H1 (cell line): ENCODE results near the gene CYRIA. TPM values are rescaled to one million over a fixed set of nuclear protein-coding genes. Genes with fewer than 3 reads are reported as not detected.

Experiments
- CTCF ChIA-PET: fragments of 300-600 bp; sonication (Branson Sonifier 250); formaldehyde crosslinking; loops from one replicate; lab custom pipeline; 2021; ENCODE audit not compliant: partially characterized antibody; lab: Charles Lee
- POLR2A ChIA-PET: fragments of 300-600 bp; sonication (Branson Sonifier 250); formaldehyde crosslinking; loops from one replicate; lab custom pipeline; 2021; ENCODE audit warnings: inconsistent platforms; ENCODE audit not compliant: partially characterized antibody; lab: Charles Lee
- DNase-seq, 2 experiments: peaks; one replicate each; pipeline versions ENCODE4 v3.0.0 to v3.0.0-alpha.2; 2010 to 2022; ENCODE audit warnings: low spot score in 2 of 2, low read depth in 1 of 2, mixed read lengths in 1 of 2
- FAIRE-seq: peaks from 2 replicates; lab custom pipeline; 2011; peaks lifted over from hg19 to GRCh38; lab: Jason Lieb, UNC
- H2AFZ ChIP-seq: 2 replicates; pipeline ENCODE4 v1.8.1; 2012; ENCODE audit warnings: low read length, inconsistent platforms
- H2AK5ac ChIP-seq: 2 replicates; pipeline ENCODE4 v1.6.1; 2013; ENCODE audit warnings: low read depth, low read length
- H2BK120ac ChIP-seq: replicated peaks from 2 replicates; pipeline ENCODE3; 2013; ENCODE audit warnings: low read depth, low read length, inconsistent platforms
- H2BK12ac ChIP-seq: 2 replicates; pipeline ENCODE4 v1.6.1; 2013; ENCODE audit warnings: low read depth, low read length
- H2BK15ac ChIP-seq: 2 replicates; pipeline ENCODE4 v1.6.1; 2013; ENCODE audit warnings: low read length
- H2BK20ac ChIP-seq: 2 replicates; pipeline ENCODE4 v1.6.1; 2013; ENCODE audit warnings: low read length
- H2BK5ac ChIP-seq: 2 replicates; pipeline ENCODE4 v1.6.1; 2013; ENCODE audit warnings: low read depth, low read length
- H3K14ac ChIP-seq: 2 replicates; pipeline ENCODE4 v1.6.1; 2013; ENCODE audit warnings: inconsistent platforms; ENCODE audit not compliant: insufficient read length
- H3K18ac ChIP-seq: 2 replicates; pipeline ENCODE4 v1.6.1; 2013; ENCODE audit warnings: low read length; ENCODE audit errors: extremely low read depth
- H3K23ac ChIP-seq: 2 replicates; pipeline ENCODE4 v1.6.1; 2013; ENCODE audit warnings: inconsistent platforms; ENCODE audit not compliant: insufficient read length
- H3K23me2 ChIP-seq: 2 replicates; pipeline ENCODE4 v1.6.1; 2013; ENCODE audit warnings: low read depth, low read length
- H3K27ac ChIP-seq: 2 replicates; pipeline ENCODE4 v1.6.1; 2011; ENCODE audit warnings: low read depth, low read length, inconsistent platforms
- H3K27me3 ChIP-seq, 4 experiments: replicated peaks in 1 of 4; 1 replicate in 1 of 4; 2 replicates in 3 of 4; pipeline versions ENCODE4 v1.6.1 to v1.8.1; 2011 to 2013; ENCODE audit warnings: low read length in 3 of 4, mild to moderate bottlenecking in 3 of 4, inconsistent platforms in 2 of 4, mixed read lengths in 2 of 4, moderate library complexity in 1 of 4; ENCODE audit not compliant: control insufficient read depth in 3 of 4, insufficient read depth in 3 of 4; ENCODE audit errors: extremely low read depth in 1 of 4
- H3K36me3 ChIP-seq, 4 experiments: 2 replicates each; pipeline versions ENCODE4 v1.6.1 to v1.8.1; 2011 to 2013; ENCODE audit warnings: mild to moderate bottlenecking in 4 of 4, low read length in 3 of 4, moderate library complexity in 2 of 4, control low read depth in 1 of 4, inconsistent platforms in 1 of 4; ENCODE audit not compliant: insufficient read depth in 4 of 4, control insufficient read depth in 2 of 4
- H3K4ac ChIP-seq: replicated peaks from 2 replicates; pipeline ENCODE3; 2013; ENCODE audit warnings: low read length, low read depth, mixed read lengths, inconsistent platforms; ENCODE audit not compliant: insufficient read length
- H3K4me1 ChIP-seq, 4 experiments: replicated peaks in 1 of 4; 1 replicate in 1 of 4; 2 replicates in 3 of 4; pipeline versions ENCODE4 v1.6.1 to v1.8.1; 2011 to 2013; ENCODE audit warnings: low read length in 3 of 4, inconsistent platforms in 2 of 4, mixed read lengths in 1 of 4; ENCODE audit not compliant: insufficient read depth in 4 of 4, control insufficient read depth in 3 of 4
- H3K4me2 ChIP-seq, 2 experiments: 2 replicates each; pipeline versions ENCODE4 v1.6.1 to v1.8.1; 2011 to 2013; ENCODE audit warnings: low read depth in 2 of 2, low read length in 2 of 2, control low read depth in 1 of 2, inconsistent platforms in 1 of 2, mild to moderate bottlenecking in 1 of 2; ENCODE audit not compliant: insufficient read depth in 1 of 2
- H3K4me3 ChIP-seq, 4 experiments: fragments of 200-600, 300-600 bp in 1 of 4; sonication (generic), shearing (Covaris generic), sonication (Bioruptor Twin) in 1 of 4; 2 replicates each; pipeline versions ENCODE4 v1.5.1 to v1.8.1; 2011 to 2016; ENCODE audit warnings: low read length in 4 of 4, low read depth in 3 of 4, control low read depth in 2 of 4, inconsistent platforms in 2 of 4, mild to moderate bottlenecking in 2 of 4, mixed read lengths in 1 of 4, moderate library complexity in 1 of 4; ENCODE audit not compliant: insufficient read depth in 2 of 4; ENCODE audit errors: extremely low read depth in 1 of 4
- H3K56ac ChIP-seq: replicated peaks from 2 replicates; pipeline ENCODE3; 2013; ENCODE audit warnings: low read depth, mild to moderate bottlenecking, mixed read lengths, low read length, inconsistent platforms; ENCODE audit not compliant: insufficient read length
- H3K79me1 ChIP-seq: 2 replicates; pipeline ENCODE4 v1.6.1; 2013; ENCODE audit warnings: low read depth, low read length, control low read depth
- H3K79me2 ChIP-seq, 2 experiments: 2 replicates each; pipeline versions ENCODE4 v1.6.1 to v1.8.1; 2012 to 2013; ENCODE audit warnings: low read length in 2 of 2, mild to moderate bottlenecking in 2 of 2, inconsistent platforms in 1 of 2; ENCODE audit not compliant: insufficient read depth in 2 of 2, control insufficient read depth in 1 of 2
- H3K9ac ChIP-seq, 4 experiments: replicated peaks in 1 of 4; 1 replicate in 1 of 4; 2 replicates in 3 of 4; pipeline versions ENCODE4 v1.6.1 to v1.8.1; 2011 to 2013; ENCODE audit warnings: low read depth in 3 of 4, low read length in 3 of 4, control low read depth in 2 of 4, mild to moderate bottlenecking in 2 of 4, moderate library complexity in 2 of 4, inconsistent platforms in 1 of 4; ENCODE audit errors: extremely low read depth in 1 of 4
- H3K9me3 ChIP-seq, 2 experiments: 2 replicates each; pipeline versions ENCODE4 v1.6.1 to v1.8.1; 2012 to 2013; ENCODE audit warnings: mild to moderate bottlenecking in 2 of 2, moderate library complexity in 2 of 2, control low read depth in 1 of 2, inconsistent platforms in 1 of 2, low read depth in 1 of 2, low read length in 1 of 2, mixed read lengths in 1 of 2; ENCODE audit not compliant: insufficient read depth in 2 of 2
- H4K20me1 ChIP-seq, 2 experiments: replicated peaks in 1 of 2; 2 replicates each; pipeline versions ENCODE3 to v1.8.1; 2011 to 2013; ENCODE audit warnings: inconsistent platforms in 2 of 2, low read length in 2 of 2, mild to moderate bottlenecking in 1 of 2; ENCODE audit not compliant: insufficient read depth in 2 of 2, control insufficient read depth in 1 of 2
- H4K5ac ChIP-seq: 2 replicates; pipeline ENCODE4 v1.6.1; 2013; ENCODE audit warnings: low read length, low read depth, mixed read lengths, inconsistent platforms; ENCODE audit not compliant: insufficient read length
- H4K8ac ChIP-seq: 2 replicates; pipeline ENCODE4 v1.8.0; 2013; ENCODE audit warnings: mild to moderate bottlenecking, moderate library complexity, low read length, inconsistent platforms; ENCODE audit not compliant: insufficient read depth; ENCODE audit errors: extremely low read depth
- H4K91ac ChIP-seq: replicated peaks from 2 replicates; pipeline ENCODE3; 2013; ENCODE audit warnings: low read length, mixed read lengths, inconsistent platforms; ENCODE audit not compliant: insufficient read length
- ASH2L ChIP-seq: fragments of 200-600, 300-600 bp; sonication (generic); IDR thresholded peaks from one replicate; pipeline ENCODE4 v1.7.1; 2017; ENCODE audit warnings: low read length
- CEBPB ChIP-seq: IDR thresholded peaks from 2 replicates; pipeline ENCODE4 v1.6.1; 2012; ENCODE audit warnings: low read depth, low read length
- MAFK ChIP-seq: IDR thresholded peaks from 2 replicates; pipeline ENCODE4 v1.6.1; 2012; ENCODE audit warnings: low read depth, mild to moderate bottlenecking, improper control_type of control experiment, low read length
- NRF1 ChIP-seq: IDR thresholded peaks from 2 replicates; pipeline ENCODE4 v1.6.1; 2011; ENCODE audit warnings: mild to moderate bottlenecking, low read depth, low read length, improper control_type of control experiment
- PHF8 ChIP-seq: fragments of 200-600 bp; sonication (generic); conservative IDR thresholded peaks from 2 replicates; pipeline ENCODE4 v1.7.1; 2012; ENCODE audit warnings: low read depth, mild to moderate bottlenecking, inconsistent platforms, low read length, moderate library complexity
- POU5F1 ChIP-seq: IDR thresholded peaks from 2 replicates; pipeline ENCODE4 v1.6.1; 2011; ENCODE audit warnings: low read depth, mild to moderate bottlenecking, low read length, moderate library complexity
- SIRT6 ChIP-seq: IDR thresholded peaks from one replicate; pipeline ENCODE4 v1.7.1; 2012; ENCODE audit warnings: low read length, inconsistent platforms
- WGBS, 2 experiments: shearing (Covaris generic) in 1 of 2; methylation state at CpG; one replicate each; pipeline versions ENCODE4 v1.1.6 to v1.1.7; 2013 to 2015; ENCODE audit warnings: low lambda C conversion rate in 2 of 2, mixed read lengths in 2 of 2, inconsistent platforms in 1 of 2, low coverage in 1 of 2, missing lambda C conversion rate in 1 of 2; ENCODE audit not compliant: insufficient replicate concordance in 2 of 2, insufficient coverage in 1 of 2, insufficient read length in 1 of 2; ENCODE audit errors: extremely low coverage in 1 of 2, missing lambda C conversion rate in 1 of 2; 5-methylcytosine and 5-hydroxymethylcytosine counted together
- polyA plus RNA-seq, 7 experiments: library from polyadenylated mRNA; depleted of rRNA in 3 of 7; stranded (reverse) in 5 of 7; unstranded in 2 of 7; fragments of >200 nt in 5 of 7; fragments of 200-250 nt in 2 of 7; gene quantifications; 1 replicate in 5 of 7; 2 replicates in 1 of 7; 4 replicates in 1 of 7; pipeline versions ENCODE4 v1.2.1 to v1.2.3, GENCODE V29; 2011 to 2013; ENCODE audit warnings: missing spikeins in 2 of 7, mixed read lengths in 2 of 7
- total RNA-seq: library from RNA; stranded (reverse); fragmentation: NEBNext Ultra II Directional; extraction: Animal tissue kit (Norgen Biotek cat#: 25700); gene quantifications from 2 replicates; pipeline ENCODE4 v1.2.1, GENCODE V29; 2021

CYRIA gene
- total and polyA plus RNA-seq, 2 of the 8 experiments (the other 6 are each of a cell fraction or from before 2014, with no cell fraction given): 1.5 to 9.8 TPM

- Histone ChIP-seq H3K4ac (no peak overlapping the region), H4K91ac (no peak overlapping the region), H2BK15ac (no peak overlapping the region), H3K27me3 (no peaks in the 10 kb centered on the region), H3K14ac (no peak overlapping the region), H3K9me3 (no peaks in the 10 kb centered on the region), H2AK5ac (no peak overlapping the region), H3K79me2 (no peaks in the 10 kb centered on the region), H3K23ac (no peak overlapping the region), H3K79me1 (no peaks in the 10 kb centered on the region), H3K36me3 (no peaks in the 10 kb centered on the region), H3K56ac (no peak overlapping the region), H2BK120ac (no peak overlapping the region), H2BK20ac (no peak overlapping the region), H2BK12ac (no peak overlapping the region), H4K5ac (no peak overlapping the region), H3K4me3 (no peak overlapping the region), H3K4me2 (no peak overlapping the region), H3K27ac (no peak overlapping the region), H3K23me2 (no peaks in the 10 kb centered on the region), H2BK5ac (no peak overlapping the region), H3K18ac (no peak overlapping the region), H3K9ac (no peak overlapping the region), H4K20me1 (no peaks in the 10 kb centered on the region), H2AFZ (no peak overlapping the region), H4K8ac (no peak overlapping the region), H3K4me1 (no peaks in the 10 kb centered on the region; a peak in 2 of 7 replicates)
- POLR2A ChIA-PET: no interaction called here
- no peak for TF ChIP-seq MAFK
- no peak for TF ChIP-seq CEBPB
- TF ChIP-seq NRF1: no peak
- TF ChIP-seq SIRT6: no peak
- TF ChIP-seq ASH2L: no peak
- no peak for TF ChIP-seq POU5F1
- TF ChIP-seq PHF8: no peak
- FAIRE-seq: no peak
- WGBS, 2 experiments: 88% methylated on average over 2 of the region's 2 CpGs; no CpG with 5 or more reads in 1 of the 2 experiments
- DNase-seq: no peak
- CTCF ChIA-PET: interaction anchor here (0.7 kb wide), 1 partner anchor 662 kb away, joined by 3 read pairs; no protein-coding TSS in a partner anchor
Measured at GRCh38 chr2:16647992-16648617, 17.5 kb downstream of the CYRIA start.
